D341Med (cell line): Measurements from ENCODE around the gene SLIT2.

ENCODE experiments used
- DNase-seq: peaks from one replicate; pipeline ENCODE4 v3.0.0; 2012; ENCODE audit warnings: low spot score

The SLIT2 gene

GRCh38 chr4:20266215-20267082 is 14.7 kb downstream of the SLIT2 start:
- no peak for DNase-seq

- DNase-seq = no peak
Observed at GRCh38 chr4:20268028-20268427, 16.3 kb downstream of the SLIT2 start.

GRCh38 chr4:20269320-20269719 is 17.6 kb downstream of the SLIT2 start:
- no peak for DNase-seq

GRCh38 chr4:20271950-20272349 is 20.2 kb downstream of the SLIT2 start:
- no peak for DNase-seq

GRCh38 chr4:20272411-20272872 is 20.7 kb downstream of the SLIT2 start:
- DNase-seq = no peak

- DNase-seq = no peak
Observed at GRCh38 chr4:20273793-20274192, 22.1 kb downstream of the SLIT2 start.

GRCh38 chr4:20276848-20277247 is 25.1 kb downstream of the SLIT2 start:
- DNase-seq = no peak

- DNase-seq = no peak
Observed at GRCh38 chr4:20278195-20278594, 26.5 kb downstream of the SLIT2 start.

- DNase-seq = no peak
Observed at GRCh38 chr4:20279381-20279780, 27.7 kb downstream of the SLIT2 start.

GRCh38 chr4:20281453-20281852 is 29.7 kb downstream of the SLIT2 start:
- no peak for DNase-seq

- DNase-seq = no peak
Observed at GRCh38 chr4:20283039-20283438, 31.3 kb downstream of the SLIT2 start.

GRCh38 chr4:20284990-20285389 is 33.3 kb downstream of the SLIT2 start:
- no peak for DNase-seq

GRCh38 chr4:20287246-20287645 is 35.5 kb downstream of the SLIT2 start:
- no peak for DNase-seq

GRCh38 chr4:20288047-20288650 is 36.4 kb downstream of the SLIT2 start:
- DNase-seq = no peak

GRCh38 chr4:20288846-20289512 is 37.3 kb downstream of the SLIT2 start:
- DNase-seq = no peak

- no peak for DNase-seq
Observed at GRCh38 chr4:20289782-20290181, 38.1 kb downstream of the SLIT2 start.

GRCh38 chr4:20292739-20293138 is 41.0 kb downstream of the SLIT2 start:
- DNase-seq = no peak

- DNase-seq = no peak
Observed at GRCh38 chr4:20297261-20297660, 45.6 kb downstream of the SLIT2 start.

- DNase-seq = no peak
Observed at GRCh38 chr4:20297783-20298182, 46.1 kb downstream of the SLIT2 start.

GRCh38 chr4:20298455-20298854 is 46.8 kb downstream of the SLIT2 start:
- DNase-seq = no peak

- no peak for DNase-seq
Observed at GRCh38 chr4:20298986-20299385, 47.3 kb downstream of the SLIT2 start.

GRCh38 chr4:20299515-20299914 is 47.8 kb downstream of the SLIT2 start:
- no peak for DNase-seq

- no peak for DNase-seq
Observed at GRCh38 chr4:20301161-20301560, 49.5 kb downstream of the SLIT2 start.
